Breast epithelium (tissue), 4 donors: ENCODE results near the gene NECAP2. TPM values are rescaled to one million over a fixed set of nuclear protein-coding genes. Genes with fewer than 3 reads are reported as not detected.
"Not testable (repeated sequence)": the region's sequence is repeated elsewhere in the genome, so short reads cannot be mapped to it uniquely, and the experiment has no call there.

Experiments
- DNase-seq, 2 donors: peaks; one replicate each; pipeline ENCODE4 v3.0.0-alpha.2; 2019; ENCODE audit warnings: low spot score in 2 of 2
- H3K27ac ChIP-seq, 2 donors: fragments of 200-600 bp; sonication (generic) in 1 of 2; one replicate each; pipeline ENCODE4 v1.5.1; 2016 to 2019; ENCODE audit warnings: mild to moderate bottlenecking in 1 of 2
- H3K27me3 ChIP-seq, 2 donors: fragments of 200-600 bp; sonication (generic) in 1 of 2; one replicate each; pipeline versions ENCODE4 v1.5.1 to v1.6.0; 2017 to 2019; ENCODE audit warnings: control low read depth in 1 of 2, mild to moderate bottlenecking in 1 of 2
- H3K36me3 ChIP-seq: fragments of 200-600 bp; one replicate; pipeline ENCODE4 v1.5.1; 2019
- H3K4me1 ChIP-seq, 2 donors: fragments of 200-600 bp; sonication (generic); one replicate each; pipeline ENCODE4 v1.5.1; 2016 to 2019; ENCODE audit warnings: control low read depth in 1 of 2
- H3K4me3 ChIP-seq, 3 donors: fragments of 200-600 bp; sonication (generic); 1 replicate in 2 of 3; 2 replicates in 1 of 3; pipeline ENCODE4 v1.5.1; 2016 to 2019; ENCODE audit warnings: mild to moderate bottlenecking in 3 of 3, moderate library complexity in 2 of 3
- H3K9me3 ChIP-seq, 2 donors: fragments of 200-600 bp; sonication (generic) in 1 of 2; one replicate each; pipeline ENCODE4 v1.5.1; 2016 to 2019; ENCODE audit warnings: control low read depth in 1 of 2
- POLR2A ChIP-seq: fragments of 450-650 bp; IDR thresholded peaks from one replicate; pipeline ENCODE4 v1.6.1; 2016; ENCODE audit warnings: antibody characterized with exemption, mild to moderate bottlenecking, moderate library complexity
- POLR2AphosphoS5 ChIP-seq, 3 donors: sonication (generic); formaldehyde crosslinking; IDR thresholded peaks; one replicate each; pipeline ENCODE4 v1.6.1; 2017; ENCODE audit warnings: antibody characterized with exemption in 3 of 3
- intact Hi-C: fragments of 100-400 bp; cut with DNase I; formaldehyde crosslinking; loops from one replicate; pipeline ENCODE4 v1.15.1; 2023; ENCODE audit warnings: low total_unique reads
- total RNA-seq, 3 donors: library from RNA; depleted of rRNA; stranded (reverse); fragments of >200 nt; gene quantifications; one replicate each; pipeline ENCODE4 v1.1.0, GENCODE V29; 2016
- TF ChIP-seq, protein P1 (sequence below), 3 donors: fragments of 450-650 bp; IDR thresholded peaks; one replicate each; pipeline ENCODE4 v1.5.1; 2016 to 2017; ENCODE audit warnings: antibody characterized with exemption in 3 of 3, mild to moderate bottlenecking in 3 of 3, moderate library complexity in 3 of 3

The NECAP2 gene
- total RNA-seq, 3 donors from 2014 or later: 61.2 to 64.0 (median 62.9) TPM

DNA sequence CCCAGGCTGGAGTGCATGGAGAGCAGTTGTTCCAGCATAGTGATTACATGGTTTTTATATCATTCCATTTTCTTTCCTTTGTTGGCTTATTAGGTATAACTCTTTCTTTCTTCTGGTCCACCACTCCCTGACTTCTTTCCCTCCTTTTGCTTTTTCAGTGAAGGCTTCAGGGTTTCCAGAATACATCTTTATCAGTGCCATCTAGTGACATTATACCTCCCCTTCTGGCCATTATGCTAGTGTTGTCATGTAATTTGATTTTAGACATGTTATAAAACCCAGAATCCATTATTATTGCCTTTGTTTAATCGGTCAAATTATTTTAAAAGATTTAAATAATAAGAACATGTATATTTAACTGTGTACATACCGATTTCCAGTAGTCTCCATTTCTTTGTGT, 63.0 kb downstream of the NECAP2 start:
- H3K27me3 ChIP-seq: no peaks in the 10 kb centered on the region
- H3K27ac ChIP-seq: no peak overlapping the region
- intact Hi-C loops: no loop called here
- no peak for DNase-seq
- no peaks in the 10 kb centered on the region for H3K9me3 ChIP-seq
- H3K36me3 ChIP-seq: no peaks in the 10 kb centered on the region
- no peak overlapping the region for H3K4me3 ChIP-seq
- no peaks in the 10 kb centered on the region for H3K4me1 ChIP-seq
- TF ChIP-seq, protein P1, sequence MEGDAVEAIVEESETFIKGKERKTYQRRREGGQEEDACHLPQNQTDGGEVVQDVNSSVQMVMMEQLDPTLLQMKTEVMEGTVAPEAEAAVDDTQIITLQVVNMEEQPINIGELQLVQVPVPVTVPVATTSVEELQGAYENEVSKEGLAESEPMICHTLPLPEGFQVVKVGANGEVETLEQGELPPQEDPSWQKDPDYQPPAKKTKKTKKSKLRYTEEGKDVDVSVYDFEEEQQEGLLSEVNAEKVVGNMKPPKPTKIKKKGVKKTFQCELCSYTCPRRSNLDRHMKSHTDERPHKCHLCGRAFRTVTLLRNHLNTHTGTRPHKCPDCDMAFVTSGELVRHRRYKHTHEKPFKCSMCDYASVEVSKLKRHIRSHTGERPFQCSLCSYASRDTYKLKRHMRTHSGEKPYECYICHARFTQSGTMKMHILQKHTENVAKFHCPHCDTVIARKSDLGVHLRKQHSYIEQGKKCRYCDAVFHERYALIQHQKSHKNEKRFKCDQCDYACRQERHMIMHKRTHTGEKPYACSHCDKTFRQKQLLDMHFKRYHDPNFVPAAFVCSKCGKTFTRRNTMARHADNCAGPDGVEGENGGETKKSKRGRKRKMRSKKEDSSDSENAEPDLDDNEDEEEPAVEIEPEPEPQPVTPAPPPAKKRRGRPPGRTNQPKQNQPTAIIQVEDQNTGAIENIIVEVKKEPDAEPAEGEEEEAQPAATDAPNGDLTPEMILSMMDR (IDR thresholded peaks at IDR 0.05): no peak
- TF ChIP-seq POLR2AphosphoS5 (IDR thresholded peaks at IDR 0.05) (no peak), POLR2A (no peak)

DNA sequence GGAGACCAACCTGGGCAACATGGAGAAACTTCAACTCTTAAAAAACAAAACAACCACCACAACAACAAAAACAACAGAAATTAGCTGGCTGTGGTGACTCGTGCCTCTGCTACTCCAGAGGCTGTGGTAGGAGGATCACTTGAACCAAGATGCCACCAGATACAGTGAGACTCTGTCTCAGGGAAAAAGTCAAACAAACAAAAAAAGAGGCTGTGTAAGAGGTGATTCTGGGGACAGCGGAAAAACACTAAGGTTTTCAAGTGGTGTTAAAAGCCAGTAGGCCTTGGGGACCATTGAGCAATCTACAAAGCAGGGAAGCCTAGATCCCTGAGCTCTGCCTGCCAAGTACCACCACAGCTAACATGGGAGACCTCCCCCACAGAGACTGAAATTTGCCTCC, 65.3 kb downstream of the NECAP2 start:
- H3K27ac ChIP-seq, intact Hi-C loops, H3K9me3 ChIP-seq, H3K36me3 ChIP-seq, DNase-seq, H3K4me3 ChIP-seq, H3K4me1 ChIP-seq, H3K27me3 ChIP-seq: not testable (repeated sequence)

DNA sequence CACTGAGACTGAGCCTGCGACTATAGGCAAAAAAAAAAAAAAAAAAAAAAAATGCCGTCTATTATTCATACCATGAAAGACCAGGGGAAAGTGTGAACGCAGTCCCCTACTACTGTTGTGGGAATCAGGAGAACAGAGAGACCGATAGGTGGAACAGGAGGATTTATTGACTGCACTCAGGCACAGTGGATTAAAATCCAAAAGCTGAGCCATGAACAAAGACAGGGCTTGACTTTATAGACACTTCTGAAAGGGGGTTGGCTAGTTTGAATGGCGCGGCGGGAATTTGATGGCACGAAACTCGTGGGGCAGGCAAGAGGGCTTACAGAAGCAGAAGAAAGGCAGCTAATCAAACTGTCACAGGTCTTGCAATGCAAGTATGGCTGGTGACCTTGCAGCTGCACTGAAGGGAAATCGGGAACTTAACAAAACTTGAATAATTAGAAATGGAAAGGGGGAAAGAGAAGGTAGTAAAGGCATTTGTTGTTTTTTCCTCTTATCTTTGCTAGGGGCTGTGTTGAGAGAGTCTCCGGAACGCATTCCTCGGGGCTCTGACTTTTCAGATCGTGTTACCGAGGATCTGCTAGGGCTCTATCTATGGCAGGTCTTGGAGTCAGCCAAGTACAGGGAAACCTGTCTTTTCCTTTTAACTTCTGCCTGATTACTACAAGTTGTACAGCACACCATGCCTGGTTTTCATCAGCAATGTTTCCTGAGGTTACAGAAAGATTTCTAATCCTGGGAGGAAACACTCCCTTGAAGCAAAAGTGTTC, 66.0 kb downstream of the NECAP2 start:
- H3K9me3 ChIP-seq, DNase-seq, H3K4me3 ChIP-seq, H3K27me3 ChIP-seq, H3K36me3 ChIP-seq, H3K27ac ChIP-seq, H3K4me1 ChIP-seq, intact Hi-C loops: not testable (repeated sequence)

DNA sequence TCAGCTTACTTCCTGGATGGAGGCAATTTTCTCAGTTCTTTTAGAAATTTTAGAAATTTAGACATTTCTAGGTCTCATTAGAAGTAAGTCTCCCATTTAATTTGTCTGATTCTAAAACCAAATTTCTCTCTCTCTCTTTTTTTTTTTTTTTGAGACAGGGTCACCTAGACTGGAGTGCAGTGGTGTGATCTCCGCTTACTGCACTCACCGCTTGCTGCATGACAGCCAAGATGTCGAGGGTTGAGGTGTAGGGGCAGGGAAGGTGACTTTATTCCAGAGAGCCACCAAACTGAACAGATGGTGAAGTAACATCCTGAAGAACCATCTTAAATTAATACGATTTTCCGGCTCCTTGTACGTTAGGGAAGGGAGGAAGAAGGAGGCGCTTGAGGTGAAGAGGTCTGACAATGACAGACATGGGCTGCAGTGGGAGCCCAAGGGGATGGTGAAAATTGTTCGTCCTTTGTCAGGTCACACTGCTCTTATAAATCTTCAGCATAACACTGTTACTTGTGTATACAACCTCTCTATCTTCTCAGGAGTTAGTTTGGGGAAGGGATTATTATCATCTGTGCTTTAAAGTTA, 68.4 kb downstream of the NECAP2 start:
- H3K9me3 ChIP-seq, H3K4me1 ChIP-seq, H3K4me3 ChIP-seq, H3K27me3 ChIP-seq, DNase-seq, intact Hi-C loops, H3K36me3 ChIP-seq, H3K27ac ChIP-seq: not testable (repeated sequence)

Other genes starting within 250 kb of the NECAP2 start
- 10 to 100 TPM in 2 of 3 donors, 1 to 10 TPM in 1; 7.5 to 18.0 (median 12.9) TPM for gene ARHGEF19, start 228.1 kb upstream of the NECAP2 start, total RNA-seq
- gene CPLANE2, start 203.5 kb upstream of the NECAP2 start, total RNA-seq: 1 to 10 TPM; 4.3 to 9.5 (median 8.2) TPM
- 10 to 100 TPM; 20.3 to 28.5 (median 26.7) TPM for gene FBXO42, start 88.2 kb upstream of the NECAP2 start, total RNA-seq
- 10 to 100 TPM; 59.0 to 77.4 (median 61.3) TPM for gene SZRD1, start 73.5 kb upstream of the NECAP2 start, total RNA-seq
- not detected for gene SPATA21, start 3.3 kb upstream of the NECAP2 start, total RNA-seq
- gene RNU1-1, start 73.6 kb downstream of the NECAP2 start, total RNA-seq: under 1 TPM; under 0.01 TPM
- 10 to 100 TPM; 36.7 to 53.9 (median 42.7) TPM for gene NBPF1, start 172.8 kb downstream of the NECAP2 start, total RNA-seq
- gene RNU1-3, start 226.2 kb downstream of the NECAP2 start, total RNA-seq: under 1 TPM; under 0.01 TPM